GM12801 (cell line): Measurements from ENCODE around the gene RPL37A.

Experiments
- TF ChIP-seq, protein P1 (sequence below): IDR thresholded peaks from one replicate; pipeline ENCODE4 v1.5.1; 2011; ENCODE audit warnings: control low read depth; ENCODE audit not compliant: insufficient read length; ENCODE audit errors: extremely low read depth

The RPL37A gene

DNA sequence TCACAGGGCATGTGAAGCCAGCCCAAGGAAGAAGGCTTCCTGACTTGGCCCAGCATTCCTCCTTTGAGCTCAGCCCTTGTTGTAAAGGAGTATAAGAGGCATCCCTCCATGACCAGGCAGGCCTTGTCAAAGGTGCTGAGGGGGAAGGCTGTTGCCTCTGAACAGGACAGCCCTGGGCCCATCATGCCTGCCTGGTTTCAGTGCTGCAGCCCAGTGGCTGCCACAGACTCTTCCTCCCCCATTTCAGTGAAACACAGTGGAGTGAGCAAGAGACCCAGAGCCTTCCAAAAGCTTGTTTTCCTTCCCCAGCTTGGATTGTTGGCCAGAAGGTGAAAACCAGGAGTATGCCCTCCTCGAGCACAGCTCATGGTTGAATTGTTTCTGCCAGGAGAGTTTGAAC lies 19.9 kb upstream of the RPL37A start:
- TF ChIP-seq, protein P1, sequence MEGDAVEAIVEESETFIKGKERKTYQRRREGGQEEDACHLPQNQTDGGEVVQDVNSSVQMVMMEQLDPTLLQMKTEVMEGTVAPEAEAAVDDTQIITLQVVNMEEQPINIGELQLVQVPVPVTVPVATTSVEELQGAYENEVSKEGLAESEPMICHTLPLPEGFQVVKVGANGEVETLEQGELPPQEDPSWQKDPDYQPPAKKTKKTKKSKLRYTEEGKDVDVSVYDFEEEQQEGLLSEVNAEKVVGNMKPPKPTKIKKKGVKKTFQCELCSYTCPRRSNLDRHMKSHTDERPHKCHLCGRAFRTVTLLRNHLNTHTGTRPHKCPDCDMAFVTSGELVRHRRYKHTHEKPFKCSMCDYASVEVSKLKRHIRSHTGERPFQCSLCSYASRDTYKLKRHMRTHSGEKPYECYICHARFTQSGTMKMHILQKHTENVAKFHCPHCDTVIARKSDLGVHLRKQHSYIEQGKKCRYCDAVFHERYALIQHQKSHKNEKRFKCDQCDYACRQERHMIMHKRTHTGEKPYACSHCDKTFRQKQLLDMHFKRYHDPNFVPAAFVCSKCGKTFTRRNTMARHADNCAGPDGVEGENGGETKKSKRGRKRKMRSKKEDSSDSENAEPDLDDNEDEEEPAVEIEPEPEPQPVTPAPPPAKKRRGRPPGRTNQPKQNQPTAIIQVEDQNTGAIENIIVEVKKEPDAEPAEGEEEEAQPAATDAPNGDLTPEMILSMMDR: no peak

DNA sequence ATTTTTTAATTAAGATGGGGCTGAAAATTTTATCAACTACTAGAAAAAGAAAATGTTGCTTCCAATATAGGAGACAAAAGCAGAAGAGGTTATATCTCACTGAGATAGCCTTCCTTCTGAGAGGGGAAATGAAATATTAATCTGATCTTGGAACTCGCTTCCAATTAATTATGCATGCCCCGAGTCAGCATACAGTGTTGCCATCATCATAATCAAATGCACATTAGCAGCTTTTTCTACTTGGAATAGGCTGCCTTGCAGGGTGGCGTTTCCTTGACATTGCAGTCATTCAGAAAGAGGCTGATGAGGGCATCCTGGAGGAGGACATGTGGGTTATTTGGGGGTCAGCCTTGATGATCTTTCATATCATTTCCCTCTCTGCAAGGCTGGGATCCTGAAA lies 18.4 kb upstream of the RPL37A start:
- TF ChIP-seq, protein P1: no peak

DNA sequence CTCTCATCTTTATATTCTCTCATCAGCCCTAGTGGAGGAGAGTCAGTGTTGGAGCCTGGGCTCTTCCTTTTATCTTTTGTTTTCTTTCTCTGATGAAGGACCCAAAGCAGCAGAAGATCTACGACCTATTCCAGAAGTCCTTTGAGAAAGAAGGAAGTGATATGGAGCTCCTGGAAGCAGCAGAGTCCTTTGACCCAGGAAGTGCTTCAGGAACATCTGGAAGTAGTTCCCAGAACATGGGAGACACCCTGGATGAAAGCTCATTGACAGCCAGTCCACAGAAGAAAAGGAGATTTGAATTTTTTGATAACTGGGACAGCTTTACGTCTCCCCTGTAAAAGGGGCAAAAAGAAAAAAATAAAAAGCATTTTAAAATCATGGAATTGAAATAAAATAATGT lies 16.0 kb upstream of the RPL37A start:
- TF ChIP-seq, protein P1: no peak

DNA sequence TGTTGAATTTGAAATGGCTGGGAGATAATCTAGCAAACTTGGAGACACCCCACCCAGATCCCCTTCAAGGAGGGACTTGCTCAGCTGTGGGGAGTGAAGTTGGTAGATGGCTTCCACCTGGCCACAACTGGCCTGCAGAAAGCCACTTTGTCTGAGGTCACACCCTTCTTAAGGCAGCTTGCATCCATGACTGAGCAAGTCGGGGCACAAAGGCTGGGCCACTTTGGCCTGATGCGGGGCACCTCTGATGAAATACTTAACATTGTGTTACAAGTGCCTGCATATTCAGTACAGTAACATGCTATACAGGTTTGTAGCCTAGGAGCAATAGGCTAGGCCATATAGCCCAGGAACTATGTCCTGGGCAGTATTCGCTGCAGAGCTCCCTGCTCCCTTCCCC lies 13.4 kb upstream of the RPL37A start:
- TF ChIP-seq, protein P1: no peak

DNA sequence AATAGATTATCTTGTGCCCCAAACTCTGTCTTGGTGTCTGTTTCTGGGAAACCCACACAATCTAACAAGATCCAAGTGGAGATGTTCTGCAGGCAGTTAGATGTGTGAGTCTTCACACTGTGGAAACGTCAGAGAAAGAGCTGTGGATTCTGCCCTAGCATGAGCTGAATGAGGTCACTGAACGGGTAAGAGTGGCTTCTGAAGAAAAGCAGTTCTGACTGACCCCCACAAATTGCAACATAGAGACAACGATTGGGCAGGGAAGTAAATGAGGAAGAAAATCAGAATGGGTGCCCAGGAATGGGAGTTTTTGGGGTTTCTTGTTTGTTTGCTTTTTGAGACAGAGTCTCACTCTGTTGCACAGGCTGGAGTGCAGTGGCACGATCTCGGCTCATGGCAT lies 12.9 kb upstream of the RPL37A start:
- TF ChIP-seq, protein P1: no peak

DNA sequence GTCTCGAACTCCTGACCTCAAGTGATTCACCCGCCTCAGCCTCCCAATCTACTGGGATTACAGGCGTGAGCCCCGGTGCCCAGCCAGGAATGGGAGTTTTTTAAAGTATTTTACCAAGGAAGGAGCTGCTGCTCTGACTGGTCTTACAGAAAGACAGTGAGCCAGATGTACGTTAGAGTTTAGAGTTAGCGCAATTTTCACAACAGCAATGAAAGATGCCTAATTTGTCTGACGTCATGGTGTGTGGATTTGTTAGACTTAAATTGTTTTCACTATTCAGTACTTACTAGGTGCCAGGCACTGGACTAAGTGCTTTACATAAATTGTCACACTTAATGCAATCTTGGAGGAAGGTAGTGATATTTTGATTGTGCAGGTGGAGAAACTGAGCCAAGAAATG lies 12.4 kb upstream of the RPL37A start:
- TF ChIP-seq, protein P1: no peak

DNA sequence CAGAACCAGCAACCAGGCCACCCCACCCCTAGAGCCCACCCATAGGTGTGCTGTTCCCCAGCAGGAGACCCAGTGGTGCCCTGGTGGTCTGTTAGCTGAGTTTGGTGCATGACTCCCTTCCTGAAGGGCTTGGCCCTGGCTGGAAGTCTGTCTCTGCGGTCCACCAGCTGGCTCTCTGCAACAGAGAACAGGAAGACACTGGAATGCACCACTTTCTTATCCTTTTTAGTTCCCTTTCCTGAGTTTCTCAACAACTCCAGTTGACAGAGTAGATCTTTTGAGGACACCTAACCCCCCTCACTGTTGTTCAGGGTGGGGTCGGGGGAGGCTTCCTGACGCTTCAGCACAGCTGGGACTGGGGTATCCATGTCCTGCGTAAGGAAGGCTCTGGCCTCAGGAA lies 11.9 kb upstream of the RPL37A start:
- TF ChIP-seq, protein P1: no peak

DNA sequence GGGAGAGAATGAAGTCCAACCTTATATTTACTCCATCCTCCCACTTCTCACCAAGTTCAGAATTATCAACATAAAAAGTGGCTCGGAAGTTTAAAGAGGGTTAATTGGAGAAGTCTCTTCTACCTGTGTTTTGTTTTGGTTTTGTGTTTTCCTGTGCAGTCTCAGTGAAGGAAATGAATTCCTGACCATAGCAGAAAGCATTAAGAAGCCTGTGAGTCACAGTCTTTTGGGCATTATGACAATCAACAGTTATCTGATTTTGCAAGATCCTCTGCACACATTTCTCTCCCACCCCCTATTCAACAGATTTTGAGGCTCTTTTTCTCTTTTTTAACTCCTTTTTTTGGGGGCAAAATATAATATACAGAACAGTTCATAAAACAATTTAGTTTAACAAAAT lies 8.6 kb upstream of the RPL37A start:
- TF ChIP-seq, protein P1: no peak
